Measurements from ENCODE around the gene PRR5. TPM values are rescaled to one million over a fixed set of nuclear protein-coding genes. Genes with fewer than 3 reads are reported as not detected.
A peak's percentile ranks its signal among the peaks of the same experiment; 100 is the strongest.
"Not testable (repeated sequence)": the region's sequence is repeated elsewhere in the genome, so short reads cannot be mapped to it uniquely, and the experiment has no call there.

The PRR5 gene
- total RNA-seq, 2 experiments from 2014 or later = 13.6 TPM

DNA sequence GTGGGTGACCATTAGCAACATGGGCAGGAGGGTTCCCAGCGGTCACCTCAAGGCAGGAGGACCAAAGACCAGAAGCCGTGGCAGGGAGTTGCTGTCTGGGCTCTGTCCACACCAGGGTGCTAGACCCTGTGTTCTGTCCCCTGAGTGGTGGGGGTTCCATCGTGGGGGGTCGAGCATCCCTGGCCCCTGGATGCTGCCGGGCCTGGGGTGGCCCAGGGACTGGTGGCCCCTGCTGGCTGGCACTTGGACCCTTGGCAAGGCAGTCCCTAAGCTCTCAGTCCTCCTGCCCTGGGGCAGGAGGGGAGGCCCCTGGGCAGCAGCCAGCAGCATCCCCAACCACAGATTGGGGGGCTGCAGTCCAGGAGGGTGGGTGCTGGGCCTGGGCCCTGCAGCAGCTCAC is 37.0 kb downstream of the PRR5 start:
- no peak for ATAC-seq
- CTCF ChIA-PET = interaction anchor here (1.1 kb wide), 1 partner anchor 44 kb away, joined by 3 read pairs; no protein-coding TSS in a partner anchor

DNA sequence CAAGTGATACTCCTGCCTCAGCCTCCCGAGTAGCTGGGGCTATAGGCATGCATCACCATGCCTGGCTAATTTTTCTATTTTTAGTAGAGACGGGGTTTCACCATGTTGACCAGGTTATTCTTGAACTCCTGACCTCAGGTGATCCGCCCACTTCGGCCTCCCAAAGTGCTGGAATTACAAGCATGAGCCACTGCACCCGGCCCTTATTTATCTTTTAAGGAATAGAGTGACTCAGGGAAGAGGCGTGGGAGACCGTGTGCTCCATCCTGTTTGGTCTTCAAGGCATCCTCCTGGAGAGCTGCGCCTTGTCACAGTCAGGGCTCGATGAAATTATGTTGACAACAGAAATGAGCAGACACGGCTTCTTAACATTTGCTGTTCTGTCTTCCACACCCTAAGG is 37.7 kb downstream of the PRR5 start:
- H3K4me1 Mint-ChIP-seq; intact Hi-C loops (cut with DNase I, micrococcal nuclease); DNase-seq; H3K9me3 Mint-ChIP-seq (ENCODE audit: low read depth); POLR2A ChIA-PET; H3K27ac Mint-ChIP-seq; H3K36me3 Mint-ChIP-seq (ENCODE audit: low read depth); H3K27me3 Mint-ChIP-seq; H3K4me3 Mint-ChIP-seq; ATAC-seq: not testable (repeated sequence)
- CTCF ChIA-PET = interaction anchor here (0.5 kb wide), 1 partner anchor 819 kb away, joined by 3 read pairs; no protein-coding TSS in a partner anchor

More for the DNA sequence above, 37.0 kb downstream of the PRR5 start:
- POLR2A ChIA-PET = no interaction called here
- DNase-seq = no peak
- Mint-ChIP-seq H3K9me3 (ENCODE audit: low read depth) (no peaks in the 10 kb centered on the region), H3K27me3 (no peaks in the 10 kb centered on the region), H3K4me3 (no peak overlapping the region), H3K4me1 (no peaks in the 10 kb centered on the region), H3K27ac (no peak overlapping the region), H3K36me3 (ENCODE audit: low read depth) (no peaks in the 10 kb centered on the region)
- intact Hi-C loops (cut with DNase I, micrococcal nuclease) = no loop called here

DNA sequence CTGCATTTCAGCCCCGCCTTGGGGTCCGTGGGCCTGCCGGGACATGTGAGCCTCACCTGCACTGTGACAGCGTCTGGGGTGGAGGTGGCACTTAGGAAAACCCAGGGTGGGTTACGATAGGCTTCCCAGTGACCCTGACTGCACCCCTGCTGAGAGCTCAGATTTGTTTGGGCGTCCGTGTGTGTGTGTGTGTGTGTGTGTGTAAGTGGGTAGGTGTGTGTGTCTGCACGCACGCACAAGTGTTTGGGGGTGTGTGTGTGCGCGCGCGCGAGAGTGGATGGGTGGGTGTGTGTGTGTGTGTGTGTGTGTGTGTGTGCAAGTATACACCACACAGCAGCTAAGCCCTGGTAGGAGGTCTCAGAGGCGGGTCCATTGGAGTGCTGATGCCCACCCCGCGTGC is 38.3 kb downstream of the PRR5 start:
- H3K4me3 Mint-ChIP-seq = no peak overlapping the region
- no peaks in the 10 kb centered on the region for H3K4me1 Mint-ChIP-seq
- no peak overlapping the region for H3K27ac Mint-ChIP-seq
- no peaks in the 10 kb centered on the region for H3K9me3 Mint-ChIP-seq (ENCODE audit: low read depth)
- CTCF ChIA-PET = no interaction called here
- ATAC-seq (no peak), DNase-seq (no peak)
- no peaks in the 10 kb centered on the region for H3K27me3 Mint-ChIP-seq
- H3K36me3 Mint-ChIP-seq (ENCODE audit: low read depth) = no peaks in the 10 kb centered on the region
- POLR2A ChIA-PET = no interaction called here
- intact Hi-C loops (cut with DNase I, micrococcal nuclease) = no loop called here

DNA sequence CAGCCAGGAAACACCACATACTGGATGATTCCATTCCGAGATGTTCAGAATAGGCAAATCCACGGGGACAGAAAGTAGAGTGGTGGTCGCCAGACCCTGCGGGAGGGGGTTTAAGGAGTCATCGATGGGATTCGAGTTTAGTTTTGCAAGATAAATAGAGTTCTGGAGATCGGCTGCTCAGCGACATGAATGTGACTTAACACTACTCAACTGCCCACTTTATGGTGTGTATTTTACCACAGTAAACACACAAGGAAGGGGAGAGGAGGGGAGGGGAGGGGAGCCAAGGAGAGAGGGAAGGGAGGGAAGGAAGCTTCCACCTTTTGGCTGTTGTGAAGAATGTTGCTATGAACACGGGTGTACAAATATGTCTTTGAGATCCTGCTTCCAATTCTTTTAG is 39.9 kb downstream of the PRR5 start:
- ChIA-PET CTCF (interaction anchor here (0.6 kb wide), 1 partner anchor 35 kb away, joined by 3 read pairs; no protein-coding TSS in a partner anchor), POLR2A (no interaction called here)
- H3K36me3 Mint-ChIP-seq (ENCODE audit: low read depth) = no peaks in the 10 kb centered on the region
- H3K4me3 Mint-ChIP-seq = no peak overlapping the region
- H3K4me1 Mint-ChIP-seq = no peaks in the 10 kb centered on the region
- H3K27ac Mint-ChIP-seq = no peak overlapping the region
- H3K27me3 Mint-ChIP-seq = peaks cover under 1% of the 10 kb centered on the region
- no peak for DNase-seq
- ATAC-seq = no peak
- intact Hi-C loops (cut with DNase I, micrococcal nuclease) = no loop called here
- no peaks in the 10 kb centered on the region for H3K9me3 Mint-ChIP-seq (ENCODE audit: low read depth)

DNA sequence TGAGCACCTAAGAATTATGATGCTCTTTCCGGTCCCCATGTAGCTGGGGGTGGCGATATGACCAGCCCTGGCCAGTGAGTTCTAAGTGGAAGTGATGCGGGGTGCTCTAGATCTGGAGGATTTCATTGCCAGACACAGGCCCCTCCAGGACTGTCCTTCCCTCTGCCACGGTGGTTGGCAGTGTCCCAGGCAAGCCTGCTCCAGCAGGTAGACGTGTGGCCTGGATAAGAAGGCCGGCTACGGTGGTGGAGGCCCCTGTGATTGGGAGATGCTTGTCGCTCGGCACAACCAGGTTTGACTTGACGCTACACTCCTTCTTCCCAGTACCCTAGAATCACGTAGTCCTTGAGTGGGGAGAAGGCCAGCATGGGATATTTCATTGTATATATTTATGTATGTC is 41.2 kb downstream of the PRR5 start:
- intact Hi-C loops (cut with DNase I, micrococcal nuclease) = no loop called here
- Mint-ChIP-seq H3K4me1 (no peaks in the 10 kb centered on the region), H3K27ac (no peak overlapping the region), H3K36me3 (ENCODE audit: low read depth) (no peaks in the 10 kb centered on the region), H3K4me3 (no peak overlapping the region), H3K9me3 (ENCODE audit: low read depth) (no peaks in the 10 kb centered on the region), H3K27me3 (peaks cover 4% of the 10 kb centered on the region)
- CTCF ChIA-PET = no interaction called here
- ATAC-seq (no peak), DNase-seq (no peak)
- POLR2A ChIA-PET = no interaction called here

DNA sequence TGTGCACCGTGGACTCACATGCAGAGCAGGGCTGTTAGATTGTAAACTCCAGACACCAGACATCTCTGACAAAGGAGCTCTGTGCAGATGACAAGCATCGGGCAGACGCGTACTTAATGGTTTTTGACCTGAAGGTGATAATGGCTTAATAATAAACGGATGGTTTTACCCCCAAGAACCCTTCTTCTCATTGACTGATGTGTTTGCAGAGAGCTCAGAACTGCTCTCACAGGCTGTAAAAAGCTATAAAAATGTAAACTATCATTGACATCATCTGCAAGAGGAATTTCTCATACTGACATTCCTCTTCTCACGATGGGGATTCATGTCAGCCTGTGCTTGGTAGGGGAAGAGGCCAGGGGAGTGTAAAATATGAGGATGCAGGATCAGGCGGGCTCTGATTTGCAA is 41.8 kb downstream of the PRR5 start:
- Mint-ChIP-seq H3K9me3 (ENCODE audit: low read depth) (no peaks in the 10 kb centered on the region), H3K27me3 (peaks cover 7% of the 10 kb centered on the region), H3K36me3 (ENCODE audit: low read depth) (no peaks in the 10 kb centered on the region), H3K4me1 (no peaks in the 10 kb centered on the region), H3K27ac (no peak overlapping the region), H3K4me3 (no peak overlapping the region)
- POLR2A ChIA-PET = no interaction called here
- CTCF ChIA-PET = no interaction called here
- ATAC-seq = no peak
- no peak for DNase-seq
- intact Hi-C loops (cut with DNase I, micrococcal nuclease) = no loop called here

DNA sequence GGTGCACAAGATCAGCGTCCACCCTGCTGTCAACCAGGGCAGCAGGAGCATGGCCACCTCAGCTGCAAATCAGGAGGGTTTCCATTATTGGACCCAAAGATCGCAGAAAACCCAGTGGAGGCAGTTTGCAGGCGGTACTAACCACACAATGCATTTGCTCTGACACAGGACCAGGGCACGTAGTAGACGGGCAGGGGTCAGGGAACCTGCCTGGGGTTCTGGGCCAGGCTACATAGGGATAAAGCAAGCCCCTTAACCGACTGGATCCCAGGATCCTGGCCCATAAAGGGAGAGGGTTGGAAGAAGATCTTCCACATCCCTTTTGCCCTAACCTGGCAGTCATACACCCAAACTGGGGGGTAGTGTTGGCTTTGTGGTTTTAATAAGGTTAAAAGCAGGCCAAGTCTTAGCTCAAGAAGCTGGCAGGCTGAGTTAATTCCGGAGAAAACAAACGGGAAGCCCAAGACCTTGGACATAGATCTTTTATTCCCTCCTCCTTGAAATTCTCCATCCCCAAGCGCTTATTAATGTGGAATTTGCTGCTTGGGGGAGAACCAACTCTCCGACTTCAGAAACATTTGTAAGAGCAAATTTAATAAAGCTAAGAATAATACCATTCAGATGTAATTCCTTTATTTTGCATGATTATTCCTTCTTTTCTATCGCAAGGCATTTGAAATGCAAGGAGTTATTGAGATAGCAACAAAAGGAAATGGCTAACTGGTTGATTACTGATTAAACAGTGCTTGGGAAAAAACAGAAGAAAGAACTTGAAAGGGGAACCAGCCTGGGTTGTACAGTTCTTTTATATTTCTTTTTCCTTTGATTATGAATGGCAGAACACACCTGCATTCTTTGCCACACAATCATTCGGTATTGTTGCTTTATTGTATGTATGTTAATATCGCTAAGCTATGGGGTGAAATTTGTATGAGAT is 44.1 kb downstream of the PRR5 start:
- no peak overlapping the region for H3K4me3 Mint-ChIP-seq
- H3K27ac Mint-ChIP-seq = no peak overlapping the region
- POLR2A ChIA-PET = no interaction called here
- ATAC-seq (no peak), DNase-seq (no peak)
- intact Hi-C loops (cut with DNase I, micrococcal nuclease) = no loop called here
- no peaks in the 10 kb centered on the region for H3K4me1 Mint-ChIP-seq
- CTCF ChIA-PET = interaction anchor here (1.6 kb wide), 1 partner anchor 11 kb away, joined by 4 read pairs; no protein-coding TSS in a partner anchor
- no peaks in the 10 kb centered on the region for H3K36me3 Mint-ChIP-seq (ENCODE audit: low read depth)
- peaks cover 2% of the 10 kb centered on the region for H3K9me3 Mint-ChIP-seq (ENCODE audit: low read depth)
- H3K27me3 Mint-ChIP-seq = peaks cover 15% of the 10 kb centered on the region

DNA sequence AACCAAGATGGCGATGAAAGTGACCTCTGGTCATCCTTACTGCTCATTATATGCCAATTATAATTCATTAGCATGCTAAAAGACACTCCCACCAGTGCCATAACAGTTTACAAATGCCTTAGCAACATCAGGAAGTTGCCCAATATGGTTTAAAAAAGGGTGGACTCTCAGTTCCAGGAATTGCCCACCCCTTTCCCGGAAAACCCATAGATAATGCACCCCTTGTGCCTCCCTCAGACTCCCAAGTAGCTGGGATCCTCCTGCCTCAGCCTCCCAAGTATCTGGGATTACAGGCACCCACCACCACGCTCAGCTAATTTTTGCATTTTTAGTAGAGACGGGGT is 45.8 kb downstream of the PRR5 start:
- H3K4me3 Mint-ChIP-seq; H3K4me1 Mint-ChIP-seq; H3K9me3 Mint-ChIP-seq (ENCODE audit: low read depth); intact Hi-C loops (cut with DNase I, micrococcal nuclease); H3K27ac Mint-ChIP-seq; ATAC-seq; H3K36me3 Mint-ChIP-seq (ENCODE audit: low read depth); POLR2A ChIA-PET; DNase-seq: not testable (repeated sequence)
- CTCF ChIA-PET = interaction anchor here (1.6 kb wide), 1 partner anchor 9 kb away, joined by 4 read pairs; no protein-coding TSS in a partner anchor
- peaks cover 16% of the 10 kb centered on the region for H3K27me3 Mint-ChIP-seq

DNA sequence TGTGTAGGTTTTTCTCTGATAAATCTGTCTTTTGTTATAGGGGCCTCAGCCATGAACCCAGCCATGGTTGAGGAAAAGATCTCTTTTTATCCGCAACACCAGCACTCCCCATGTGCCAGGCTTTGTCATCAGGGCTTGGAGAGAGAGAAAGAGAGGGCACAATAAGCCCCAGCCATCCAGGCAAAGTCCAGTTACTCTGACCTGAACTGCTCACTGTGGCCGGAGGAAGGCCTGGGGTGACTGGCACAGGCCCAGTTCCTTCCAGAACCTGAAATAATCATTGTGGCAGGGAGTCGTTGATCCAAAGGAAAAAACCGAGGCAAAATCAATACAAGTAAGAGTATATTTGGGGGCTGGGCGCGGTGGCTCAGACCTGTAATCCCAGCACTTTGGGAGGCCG is 46.5 kb downstream of the PRR5 start:
- POLR2A ChIA-PET = no interaction called here
- ATAC-seq = no peak
- Mint-ChIP-seq H3K36me3 (ENCODE audit: low read depth) (no peaks in the 10 kb centered on the region), H3K27ac (no peak overlapping the region), H3K4me1 (peaks cover 3% of the 10 kb centered on the region), H3K4me3 (no peak overlapping the region), H3K9me3 (ENCODE audit: low read depth) (peaks cover 2% of the 10 kb centered on the region), H3K27me3 (peaks cover 22% of the 10 kb centered on the region)
- intact Hi-C loops (cut with DNase I, micrococcal nuclease) = no loop called here
- DNase-seq = no peak
- CTCF ChIA-PET = no interaction called here

DNA sequence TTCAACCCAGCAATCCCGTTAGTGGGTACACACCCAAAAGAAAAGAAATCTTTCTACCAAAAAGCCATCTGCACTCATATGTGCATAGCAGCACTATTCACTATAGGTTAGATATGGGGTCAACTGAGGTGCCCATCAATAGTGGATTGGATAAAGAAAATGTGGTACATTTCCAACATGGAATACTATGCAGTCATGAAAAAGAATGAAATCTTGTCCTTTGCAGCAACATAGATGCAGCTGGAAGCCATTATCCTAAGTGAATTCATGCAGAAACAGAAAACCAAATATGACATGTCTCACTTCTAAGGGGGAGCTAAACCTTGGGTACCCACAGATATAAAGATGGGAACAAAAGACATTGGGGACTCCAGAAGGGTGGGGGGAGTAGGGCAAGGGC is 48.5 kb downstream of the PRR5 start:
- no peaks in the 10 kb centered on the region for H3K36me3 Mint-ChIP-seq (ENCODE audit: low read depth)
- H3K9me3 Mint-ChIP-seq (ENCODE audit: low read depth) = peaks cover 2% of the 10 kb centered on the region
- no peak overlapping the region for H3K4me3 Mint-ChIP-seq
- no peak overlapping the region for H3K27ac Mint-ChIP-seq
- peaks cover 40% of the 10 kb centered on the region for H3K27me3 Mint-ChIP-seq
- intact Hi-C loops (cut with DNase I, micrococcal nuclease) = no loop called here
- ChIA-PET CTCF (interaction anchor here (0.6 kb wide), 1 partner anchor 85 kb away, joined by 3 read pairs; no protein-coding TSS in a partner anchor), POLR2A (no interaction called here)
- peaks cover 3% of the 10 kb centered on the region for H3K4me1 Mint-ChIP-seq
- ATAC-seq (no peak), DNase-seq (no peak)

DNA sequence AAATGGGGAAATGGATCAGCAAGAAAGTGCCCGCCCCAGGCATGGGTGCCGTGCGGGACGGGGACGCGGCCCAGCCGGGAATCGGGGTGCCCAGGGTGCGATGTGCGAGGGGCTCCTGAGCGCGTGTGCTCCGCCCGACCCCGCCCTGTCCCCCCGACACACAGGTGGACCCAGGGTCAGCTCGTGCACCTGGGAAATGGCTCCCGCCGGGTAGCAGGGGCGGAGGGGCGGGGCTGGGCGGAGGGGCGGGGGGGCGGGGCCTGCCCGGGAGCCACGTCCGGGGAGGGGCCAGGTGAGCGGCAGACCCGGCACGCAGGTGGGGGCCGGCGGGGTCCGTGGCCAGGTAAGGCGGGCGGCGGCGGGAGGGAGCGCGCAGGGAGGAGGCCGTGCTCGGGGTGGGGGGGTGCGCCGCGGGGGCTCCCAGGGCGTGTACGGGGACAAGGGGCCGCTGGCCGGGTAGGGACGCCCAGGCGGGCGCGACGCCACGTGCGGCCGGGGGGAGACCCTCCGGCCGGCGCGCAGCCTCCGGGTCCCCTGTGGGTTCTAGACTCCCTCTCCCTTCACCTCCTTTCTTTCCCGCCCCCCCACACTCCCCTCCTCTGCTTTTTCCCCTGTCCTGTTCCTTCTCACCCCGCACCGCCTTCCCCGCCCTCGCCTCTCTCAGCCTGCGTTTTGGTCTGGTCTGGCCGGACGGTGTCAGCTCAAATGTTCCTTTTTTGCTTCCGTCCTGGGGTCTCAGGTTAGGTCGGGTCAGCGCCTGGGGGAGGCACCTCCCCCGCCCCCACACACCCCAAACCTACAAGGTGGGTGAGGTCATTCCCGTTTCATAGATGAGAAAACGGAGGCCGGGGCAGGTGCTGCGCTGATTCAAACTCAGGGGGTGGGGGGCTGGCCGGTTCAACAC is 50.5 kb downstream of the PRR5 start, which contains the start of gene ARHGAP8:
Gene ARHGAP8 (plus strand): TSS at position 291 of the 904 bp plus-strand sequence. CDS start 33,953 bp downstream, outside the sequence.
- no peak within 1 kb of the TSS for H3K27ac Mint-ChIP-seq
- peak within 1 kb of the TSS; percentile 67 for H3K4me3 Mint-ChIP-seq
- peaks cover 3% of the 10 kb centered on the region for H3K4me1 Mint-ChIP-seq
- H3K36me3 Mint-ChIP-seq (ENCODE audit: low read depth) = no peaks in the 10 kb centered on the region
- intact Hi-C loops (cut with DNase I, micrococcal nuclease) = loop anchor here in 1 of 2 experiments (1.0 kb wide), 1 partner anchor 50 kb away; the partner anchor contains the start of gene PRR5
- peaks cover 2% of the 10 kb centered on the region for H3K9me3 Mint-ChIP-seq (ENCODE audit: low read depth)
- CTCF ChIA-PET = no interaction called here
- ATAC-seq (peak; percentile 74), DNase-seq (peak; percentile 55)
- POLR2A ChIA-PET = no interaction called here
- peaks cover 41% of the 10 kb centered on the region for H3K27me3 Mint-ChIP-seq
